GM12801 (cell line): ENCODE data around the gene NRROS.

Experiments used
- CTCF ChIP-seq: IDR thresholded peaks from one replicate; pipeline ENCODE4 v1.5.1; 2011; ENCODE audit warnings: control low read depth; ENCODE audit not compliant: insufficient read length; ENCODE audit errors: extremely low read depth

Gene NRROS

GRCh38 chr3:196666001-196666867, 26.7 kb downstream of the NRROS start:
- no peak for TF ChIP-seq CTCF

GRCh38 chr3:196667056-196667825, 27.7 kb downstream of the NRROS start:
- TF ChIP-seq CTCF = no peak

GRCh38 chr3:196670339-196670738, 30.8 kb downstream of the NRROS start:
- no peak for TF ChIP-seq CTCF

GRCh38 chr3:196673632-196674031, 34.1 kb downstream of the NRROS start:
- TF ChIP-seq CTCF = no peak

- no peak for TF ChIP-seq CTCF
Measured at GRCh38 chr3:196677353-196677752, 37.9 kb downstream of the NRROS start.

GRCh38 chr3:196677931-196678330, 38.4 kb downstream of the NRROS start:
- no peak for TF ChIP-seq CTCF

- peak; percentile 49 for TF ChIP-seq CTCF
Measured at GRCh38 chr3:196684548-196685407, 45.3 kb downstream of the NRROS start.
